WTC11 (cell line): ENCODE results near the gene MRPL54. TPM values are rescaled to one million over a fixed set of nuclear protein-coding genes. Genes with fewer than 3 reads are reported as not detected.

Experiments
- ATAC-seq: fragments of 200-7000 bp; cut with Tn5 transposase; 2 replicates; pipeline ENCODE4 v1.10.0; 2021; ENCODE audit warnings: mild to moderate bottlenecking, moderate library complexity
- CTCF ChIA-PET: fragments of 300-600 bp; sonication (Branson Sonifier 250); formaldehyde crosslinking; loops from one replicate; lab custom pipeline; 2021; ENCODE audit warnings: antibody characterized with exemption; lab: Charles Lee
- POLR2A ChIA-PET: fragments of 350-600 bp; sonication (Branson Sonifier 250); formaldehyde crosslinking; loops from one replicate; lab custom pipeline; 2021; ENCODE audit warnings: antibody characterized with exemption; lab: Charles Lee
- DNase-seq: peaks from one replicate; pipeline ENCODE4 v3.0.0; 2021; ENCODE audit warnings: low spot score
- H3K27ac Mint-ChIP-seq: 2 replicates; pipeline ENCODE4 v1.8.0; 2021; ENCODE audit warnings: mixed read lengths
- H3K27me3 Mint-ChIP-seq: 2 replicates; pipeline ENCODE4 v1.8.0; 2021; ENCODE audit warnings: low read depth, mild to moderate bottlenecking, moderate library complexity, mixed read lengths
- H3K36me3 Mint-ChIP-seq: 2 replicates; pipeline ENCODE4 v1.8.0; 2021; ENCODE audit warnings: mixed read lengths
- H3K4me1 Mint-ChIP-seq: 2 replicates; pipeline ENCODE4 v1.8.0; 2022; ENCODE audit warnings: mixed read lengths
- H3K4me3 Mint-ChIP-seq: 2 replicates; pipeline ENCODE4 v1.8.0; 2021; ENCODE audit warnings: mild to moderate bottlenecking, moderate library complexity, mixed read lengths
- H3K9me3 Mint-ChIP-seq: 2 replicates; pipeline ENCODE4 v1.8.0; 2021; ENCODE audit warnings: mixed read lengths
- CREB1 ChIP-seq: sonication (generic); formaldehyde crosslinking; IDR thresholded peaks from 2 replicates; pipeline ENCODE4 v1.8.0; 2023; ENCODE audit warnings: mild to moderate bottlenecking, missing genetic modification reagents
- CREM ChIP-seq: sonication (generic); formaldehyde crosslinking; IDR thresholded peaks from 2 replicates; pipeline ENCODE4 v1.8.1; 2022; ENCODE audit warnings: mild to moderate bottlenecking, missing genetic modification reagents, moderate library complexity
- FOXP4 ChIP-seq: sonication (generic); formaldehyde crosslinking; IDR thresholded peaks from 2 replicates; pipeline ENCODE4 v1.8.0; 2022; ENCODE audit warnings: mild to moderate bottlenecking, missing genetic modification reagents
- GTF2I ChIP-seq: fragments of 250-450 bp; sonication (Bioruptor Pico); conservative IDR thresholded peaks from 2 replicates; pipeline ENCODE4 v1.4.0; 2021; ENCODE audit warnings: mild to moderate bottlenecking
- IRF1 ChIP-seq: sonication (generic); formaldehyde crosslinking; IDR thresholded peaks from 2 replicates; pipeline ENCODE4 v1.8.0; 2023; ENCODE audit warnings: missing genetic modification reagents
- MAX ChIP-seq: sonication (generic); formaldehyde crosslinking; IDR thresholded peaks from 2 replicates; pipeline ENCODE4 v1.8.0; 2022; ENCODE audit warnings: mild to moderate bottlenecking, missing genetic modification reagents
- NFATC4 ChIP-seq: fragments of 250-450 bp; sonication (Bioruptor Pico); IDR thresholded peaks from 2 replicates; pipeline ENCODE4 v1.9.0; 2021; ENCODE audit warnings: mild to moderate bottlenecking
- STAT6 ChIP-seq: sonication (generic); formaldehyde crosslinking; conservative IDR thresholded peaks from 2 replicates; pipeline ENCODE4 v1.8.1; 2023; ENCODE audit warnings: mild to moderate bottlenecking, low read depth, missing genetic modification reagents, moderate library complexity
- ZBTB43 ChIP-seq: sonication (generic); formaldehyde crosslinking; IDR thresholded peaks from 2 replicates; pipeline ENCODE4 v1.8.1; 2023; ENCODE audit warnings: mild to moderate bottlenecking, missing genetic modification reagents
- ZNF138 ChIP-seq: sonication (generic); formaldehyde crosslinking; conservative IDR thresholded peaks from 2 replicates; pipeline ENCODE4 v1.8.1; 2022; ENCODE audit warnings: mild to moderate bottlenecking, moderate library complexity, missing genetic modification reagents
- ZNF396 ChIP-seq: fragments of 250-450 bp; sonication (Bioruptor Pico); IDR thresholded peaks from 2 replicates; pipeline ENCODE4 v1.8.0; 2021; ENCODE audit warnings: mild to moderate bottlenecking, moderate library complexity, borderline replicate concordance
- ZNF416 ChIP-seq: fragments of 250-450 bp; sonication (Bioruptor Pico); IDR thresholded peaks from 2 replicates; pipeline ENCODE4 v1.9.0; 2021; ENCODE audit warnings: mild to moderate bottlenecking, inconsistent platforms
- ZNF671 ChIP-seq: fragments of 250-450 bp; sonication (Bioruptor Pico); IDR thresholded peaks from 2 replicates; pipeline ENCODE4 v1.8.0; 2021; ENCODE audit warnings: mild to moderate bottlenecking
- total RNA-seq: library from RNA; stranded (reverse); gene quantifications from 3 replicates; pipeline ENCODE4 v1.2.3, GENCODE V29; 2021

The MRPL54 gene
- total RNA-seq, 1 experiment from 2014 or later, result 62.3 TPM

GRCh38 chr19:3762501-3763459, at the start of gene MRPL54 (continued):
- TF ChIP-seq STAT6 (CRISPR knock-in tag), result no peak
- no peak for TF ChIP-seq ZNF416 (CRISPR knock-in tag)
- no peak for TF ChIP-seq ZNF396 (CRISPR knock-in tag)
- no peak for TF ChIP-seq CREB1 (CRISPR knock-in tag)
- no peak for TF ChIP-seq NFATC4
- no peak for TF ChIP-seq IRF1
- TF ChIP-seq, all 79 proteins: peak for 9

- H3K4me1 Mint-ChIP-seq, result peaks cover 2% of the 10 kb centered on the region; the same call in 1 of the 2 replicates
- H3K9me3 Mint-ChIP-seq, result no peaks in the 10 kb centered on the region
- POLR2A ChIA-PET, result no interaction called here
Observed at GRCh38 chr19:3716147-3716668, 46.3 kb upstream of the MRPL54 start.

GRCh38 chr19:3719868-3720267, 42.6 kb upstream of the MRPL54 start:
- POLR2A ChIA-PET, result interaction anchor here (0.6 to 1.0 kb wide), 2 partner anchors 8 to 10 kb away, joined by 4 to 11 read pairs; no protein-coding TSS in a partner anchor
- Mint-ChIP-seq H3K36me3 (no peaks in the 10 kb centered on the region), H3K9me3 (no peaks in the 10 kb centered on the region), H3K4me1 (peaks cover 9% of the 10 kb centered on the region), H3K4me3 (no peak overlapping the region), H3K27ac (no peak overlapping the region), H3K27me3 (no peaks in the 10 kb centered on the region)
- CTCF ChIA-PET, result interaction anchor here (1.0 to 6.9 kb wide), 3 partner anchors 11 to 66 kb away, joined by 3 to 65 read pairs (median 7); partner anchors contain the start of gene TJP3
- no peak for ATAC-seq
- TF ChIP-seq GTF2I (0 out of 2 replicates have a peak, but pooled peaks have one; percentile 52), ZNF671 (CRISPR knock-in tag) (no peak), STAT6 (CRISPR knock-in tag) (no peak), MAX (CRISPR knock-in tag) (no peak), CREM (CRISPR knock-in tag) (no peak)
- DNase-seq, result no peak

More at GRCh38 chr19:3716147-3716668, 46.3 kb upstream of the MRPL54 start:
- Mint-ChIP-seq H3K27me3 (no peaks in the 10 kb centered on the region), H3K36me3 (no peaks in the 10 kb centered on the region), H3K4me3 (no peak overlapping the region), H3K27ac (no peak overlapping the region)
- ATAC-seq (no peak), DNase-seq (no peak)
- no peak for TF ChIP-seq FOXP4 (CRISPR knock-in tag)
- TF ChIP-seq CREM (CRISPR knock-in tag), result no peak
- no peak for TF ChIP-seq ZBTB43 (CRISPR knock-in tag)
- no peak for TF ChIP-seq ZNF138 (CRISPR knock-in tag)
- no peak for TF ChIP-seq ZNF396 (CRISPR knock-in tag)
- CTCF ChIA-PET, result interaction anchor here (2.6 to 6.9 kb wide), 2 partner anchors 7 to 24 kb away, joined by 9 to 65 read pairs; partner anchors contain the start of gene TJP3
